GM20000 (cell line): ENCODE results near the gene NEURL1.

Source experiments
- DNase-seq: peaks from one replicate; pipeline ENCODE4 v3.0.0; 2012; ENCODE audit warnings: low spot score
- CTCF ChIP-seq: IDR thresholded peaks from 2 replicates; pipeline ENCODE4 v1.5.1; 2012; ENCODE audit warnings: mild to moderate bottlenecking, control low read depth; ENCODE audit errors: extremely low read depth, missing control alignments

The NEURL1 gene

GRCh38 chr10:103551619-103552602 lies 58.4 kb downstream of the NEURL1 start:
- no peak for DNase-seq

GRCh38 chr10:103552856-103553742 lies 59.6 kb downstream of the NEURL1 start:
- no peak for TF ChIP-seq CTCF
- no peak for DNase-seq

More at GRCh38 chr10:103551619-103552602, 58.4 kb downstream of the NEURL1 start:
- no peak for TF ChIP-seq CTCF

GRCh38 chr10:103553743-103554487 lies 60.4 kb downstream of the NEURL1 start:
- TF ChIP-seq CTCF: no peak
- DNase-seq: no peak

GRCh38 chr10:103554488-103555324 lies 61.2 kb downstream of the NEURL1 start:
- TF ChIP-seq CTCF: no peak
- DNase-seq: no peak

GRCh38 chr10:103555325-103555649 lies 61.8 kb downstream of the NEURL1 start:
- DNase-seq: no peak
- no peak for TF ChIP-seq CTCF

GRCh38 chr10:103555712-103556111 lies 62.2 kb downstream of the NEURL1 start:
- TF ChIP-seq CTCF: no peak
- DNase-seq: no peak
